K562 (cell line): ENCODE data around the gene RETN. TPM values are rescaled to one million over a fixed set of nuclear protein-coding genes. Genes with fewer than 3 reads are reported as not detected.

Source experiments
- AFF1 ChIP-seq, 2 experiments: fragments of 450-650 bp; IDR thresholded peaks; 2 replicates each; pipeline ENCODE4 v1.6.1; 2018; ENCODE audit warnings: mild to moderate bottlenecking in 2 of 2, low read depth in 1 of 2; ENCODE audit not compliant: partially characterized antibody in 2 of 2
- BDP1 ChIP-seq: IDR thresholded peaks from 3 replicates; pipeline ENCODE4 v1.6.1; 2011; ENCODE audit not compliant: insufficient read length, insufficient read depth
- DPF2 ChIP-seq: fragments of 450-650 bp; IDR thresholded peaks from 2 replicates; pipeline ENCODE4 v1.6.1; 2016
- E2F3 ChIP-seq: fragments of 250-450 bp; sonication (Bioruptor Pico); IDR thresholded peaks from 2 replicates; pipeline ENCODE4 v1.4.0; 2020; ENCODE audit warnings: mild to moderate bottlenecking
- EGR1 ChIP-seq: fragments of 450-650 bp; conservative IDR thresholded peaks from 2 replicates; pipeline ENCODE4 v1.6.1; 2017; ENCODE audit warnings: mild to moderate bottlenecking
- ETV1 ChIP-seq: fragments of 450-650 bp; conservative IDR thresholded peaks from 2 replicates; pipeline ENCODE4 v1.6.1; 2016; ENCODE audit warnings: missing genetic modification characterization, control low read depth, low read depth, missing compliant biosample characterization
- HMGN3 ChIP-seq: IDR thresholded peaks from 2 replicates; pipeline ENCODE4 v1.6.1; 2011; ENCODE audit warnings: borderline replicate concordance, low read depth, mild to moderate bottlenecking, mixed read lengths, low read length; ENCODE audit not compliant: insufficient read length; ENCODE audit errors: extremely low read depth
- JUND ChIP-seq, 2 experiments: IDR thresholded peaks; 2 replicates in 1 of 2; 3 replicates in 1 of 2; pipeline ENCODE4 v1.6.1; 2011; ENCODE audit warnings: borderline replicate concordance in 2 of 2, low read depth in 2 of 2, low read length in 2 of 2, improper control_type of control experiment in 1 of 2, missing biosample characterization in 1 of 2, missing genetic modification characterization in 1 of 2, missing genetic modification reagents in 1 of 2
- MYC ChIP-seq, 2 experiments: fragments of 250-450 bp in 1 of 2; sonication (Bioruptor Pico) in 1 of 2; IDR thresholded peaks; 2 replicates each; pipeline versions ENCODE4 v1.5.1 to v1.6.1; 2012 to 2021; ENCODE audit warnings: low read depth in 2 of 2, borderline replicate concordance in 1 of 2, improper control_type of control experiment in 1 of 2, low read length in 1 of 2, mild to moderate bottlenecking in 1 of 2, moderate library complexity in 1 of 2
- RB1 ChIP-seq: fragments of 450-650 bp; IDR thresholded peaks from 2 replicates; pipeline ENCODE4 v1.6.1; 2017; ENCODE audit warnings: low read depth, mild to moderate bottlenecking
- SMARCC2 ChIP-seq: fragments of 450-650 bp; IDR thresholded peaks from 2 replicates; pipeline ENCODE4 v1.6.1; 2017; ENCODE audit warnings: antibody characterized with exemption, moderate library complexity, mild to moderate bottlenecking, low read depth
- SP1 ChIP-seq: sonication (generic); formaldehyde crosslinking; IDR thresholded peaks from 2 replicates; pipeline ENCODE4 v1.8.1; 2022; ENCODE audit warnings: mild to moderate bottlenecking, missing genetic modification reagents
- STAT5A ChIP-seq: IDR thresholded peaks from 2 replicates; pipeline ENCODE4 v1.6.1; 2012; ENCODE audit warnings: low read length, inconsistent platforms, borderline replicate concordance
- SUPT5H ChIP-seq: fragments of 450-650 bp; IDR thresholded peaks from 2 replicates; pipeline ENCODE4 v1.6.1; 2016
- TAF7 ChIP-seq: fragments of 450-650 bp; IDR thresholded peaks from 2 replicates; pipeline ENCODE4 v1.6.1; 2016; ENCODE audit warnings: missing genetic modification characterization, missing compliant biosample characterization
- TFAP4 ChIP-seq: sonication (generic); formaldehyde crosslinking; IDR thresholded peaks from 2 replicates; pipeline ENCODE4 v1.8.0; 2022; ENCODE audit warnings: missing genetic modification reagents, mild to moderate bottlenecking, moderate library complexity, borderline replicate concordance
- ZBTB7A ChIP-seq: IDR thresholded peaks from 2 replicates; pipeline ENCODE4 v1.6.1; 2011; ENCODE audit warnings: low read depth, mild to moderate bottlenecking, low read length, moderate library complexity, borderline replicate concordance; ENCODE audit not compliant: control insufficient read depth
- ZNF316 ChIP-seq: fragments of 450-650 bp; IDR thresholded peaks from 2 replicates; pipeline ENCODE4 v1.6.1; 2016
- ZNF561 ChIP-seq: fragments of 450-650 bp; formaldehyde crosslinking; conservative IDR thresholded peaks from 2 replicates; pipeline ENCODE4 v1.4.0; 2020; ENCODE audit warnings: mild to moderate bottlenecking, moderate library complexity
- polyA plus RNA-seq, 8 experiments: library from polyadenylated mRNA; depleted of rRNA in 4 of 8; stranded (reverse) in 5 of 8; unstranded in 3 of 8; fragments of >200 nt; fragmentation: Nextera tagmentation in 2 of 8; fragmentation: Illumina TruSeq in 1 of 8; extraction: Ambion mirVana in 2 of 8; extraction: Trizol in 1 of 8; gene quantifications; 2 replicates each; pipeline versions ENCODE4 v1.2.1 to v1.2.3, GENCODE V29; 2011 to 2014; ENCODE audit warnings: inconsistent platforms in 1 of 8, missing spikeins in 1 of 8
- total RNA-seq, 7 experiments: library from RNA; depleted of rRNA in 6 of 7; stranded (reverse); fragments of >200 nt in 6 of 7; fragmentation: Illumina TruSeq in 2 of 7; extraction: Trizol in 2 of 7; gene quantifications; 2 replicates each; pipeline versions ENCODE4 v1.2.1 to v1.2.3, GENCODE V29; 2011 to 2021; ENCODE audit warnings: low replicate concordance in 1 of 7
- TF ChIP-seq, protein P1 (sequence below): fragments of 450-650 bp; IDR thresholded peaks from 2 replicates; pipeline ENCODE4 v1.6.1; 2017; ENCODE audit warnings: antibody characterized with exemption

The RETN gene
- total and polyA plus RNA-seq, 9 of the 15 experiments (the other 6 are each of a cell fraction or from before 2014, with no cell fraction given), result not detected

DNA sequence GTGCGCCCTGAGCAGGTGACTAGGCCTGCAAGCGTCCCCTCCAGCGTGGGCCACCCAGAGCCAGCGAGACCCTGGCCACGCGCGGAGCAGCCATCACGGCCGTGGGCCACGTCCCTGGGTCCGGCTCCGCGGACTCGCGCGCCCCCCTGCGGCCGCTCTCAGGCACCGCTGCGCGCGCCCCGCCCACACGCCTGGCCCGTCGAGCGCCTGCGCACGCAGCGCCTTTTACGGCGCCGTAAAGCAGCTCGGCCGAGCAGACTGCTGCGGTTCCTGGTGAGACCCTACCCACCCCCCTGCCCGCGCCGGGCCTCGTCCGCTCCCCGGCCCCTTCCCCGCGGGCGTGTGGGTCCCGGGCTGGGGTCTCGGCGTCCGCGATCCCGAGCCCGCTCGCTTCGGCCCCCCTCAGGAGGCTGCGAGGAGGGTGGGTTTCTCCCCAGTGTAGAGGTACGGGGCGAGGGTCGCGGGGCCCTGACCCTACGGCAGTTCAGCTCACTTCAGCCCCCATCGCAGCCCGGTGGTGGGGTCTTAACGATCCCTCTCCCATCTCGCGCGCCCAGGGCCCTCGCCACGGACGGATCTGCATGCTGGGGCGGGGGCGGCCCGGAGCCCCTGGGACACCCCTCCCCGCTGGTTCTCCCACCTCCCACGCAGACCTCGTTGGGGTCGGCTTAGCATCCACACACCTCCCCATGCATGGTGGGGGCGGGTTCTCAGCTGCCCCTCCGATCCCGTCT is 11.9 kb downstream of the RETN start, which contains the start of gene TRAPPC5 (continued):
- no peak for TF ChIP-seq SMARCC2
- peak; percentile 21; the same call in 1 of the 2 replicates for TF ChIP-seq JUND (IDR thresholded peaks at IDR 0.05; ENCODE audit: borderline replicate concordance, low read depth, low read length)
- TF ChIP-seq JUND (tag; IDR thresholded peaks at IDR 0.05; ENCODE audit: borderline replicate concordance, low read depth, low read length), result no peak; the same call in 2 of the 3 replicates
- peak; percentile 62 for TF ChIP-seq SUPT5H
- TF ChIP-seq DPF2, result no peak
- no peak for TF ChIP-seq BDP1
- TF ChIP-seq AFF1 (IDR thresholded peaks at IDR 0.05; ENCODE audit: low read depth in 1 of 2, partially characterized antibody in 2 of 2), result no peak
- no peak for TF ChIP-seq TAF7 (tag)
- no peak for TF ChIP-seq ZNF316
- no peak for TF ChIP-seq STAT5A
- TF ChIP-seq MYC (IDR thresholded peaks at IDR 0.05; ENCODE audit: low read depth, low read length), result peak; percentile 72; the same call in 1 of the 2 replicates
- no peak for TF ChIP-seq MYC (CRISPR knock-in tag; IDR thresholded peaks at IDR 0.05; ENCODE audit: borderline replicate concordance, low read depth)
- peak; percentile 53; the same call in 1 of the 2 replicates for TF ChIP-seq SP1 (CRISPR knock-in tag)
- peak; percentile 48 for TF ChIP-seq HMGN3
- peak; percentile 98 for TF ChIP-seq ZBTB7A
- TF ChIP-seq ETV1 (tag), result no peak
- TF ChIP-seq ZNF561 (CRISPR knock-in tag), result no peak
- TF ChIP-seq, protein P1, sequence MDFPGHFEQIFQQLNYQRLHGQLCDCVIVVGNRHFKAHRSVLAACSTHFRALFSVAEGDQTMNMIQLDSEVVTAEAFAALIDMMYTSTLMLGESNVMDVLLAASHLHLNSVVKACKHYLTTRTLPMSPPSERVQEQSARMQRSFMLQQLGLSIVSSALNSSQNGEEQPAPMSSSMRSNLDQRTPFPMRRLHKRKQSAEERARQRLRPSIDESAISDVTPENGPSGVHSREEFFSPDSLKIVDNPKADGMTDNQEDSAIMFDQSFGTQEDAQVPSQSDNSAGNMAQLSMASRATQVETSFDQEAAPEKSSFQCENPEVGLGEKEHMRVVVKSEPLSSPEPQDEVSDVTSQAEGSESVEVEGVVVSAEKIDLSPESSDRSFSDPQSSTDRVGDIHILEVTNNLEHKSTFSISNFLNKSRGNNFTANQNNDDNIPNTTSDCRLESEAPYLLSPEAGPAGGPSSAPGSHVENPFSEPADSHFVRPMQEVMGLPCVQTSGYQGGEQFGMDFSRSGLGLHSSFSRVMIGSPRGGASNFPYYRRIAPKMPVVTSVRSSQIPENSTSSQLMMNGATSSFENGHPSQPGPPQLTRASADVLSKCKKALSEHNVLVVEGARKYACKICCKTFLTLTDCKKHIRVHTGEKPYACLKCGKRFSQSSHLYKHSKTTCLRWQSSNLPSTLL, result no peak
- TF ChIP-seq EGR1, result peak; percentile 65
- peak; percentile 96 for TF ChIP-seq RB1
- 0 out of 2 replicates have a peak, but pooled peaks have one; percentile 52 for TF ChIP-seq E2F3 (CRISPR knock-in tag)
- TF ChIP-seq TFAP4 (CRISPR knock-in tag), result peak; percentile 22; the same call in 1 of the 2 replicates
